Liver (tissue), 3 donors: ENCODE results near the gene ARHGEF28.

ENCODE experiments used
- FOXA1 ChIP-seq: IDR thresholded peaks from 2 replicates; pipeline ENCODE4 v1.6.1; 2016; ENCODE audit warnings: antibody characterized with exemption
- HNF4A ChIP-seq, 2 donors: conservative IDR thresholded peaks; 2 replicates each; pipeline ENCODE4 v1.6.1; 2016; ENCODE audit warnings: antibody characterized with exemption in 2 of 2, mild to moderate bottlenecking in 2 of 2
- JUND ChIP-seq, 2 donors: IDR thresholded peaks; 2 replicates each; pipeline ENCODE4 v1.6.1; 2016; ENCODE audit warnings: antibody characterized with exemption in 2 of 2
- RAD21 ChIP-seq, 2 donors: IDR thresholded peaks; 2 replicates each; pipeline ENCODE4 v1.6.1; 2016; ENCODE audit warnings: antibody characterized with exemption in 2 of 2, mild to moderate bottlenecking in 2 of 2
- SP1 ChIP-seq: IDR thresholded peaks from 2 replicates; pipeline ENCODE4 v1.6.1; 2018; ENCODE audit warnings: antibody characterized with exemption, mild to moderate bottlenecking
- TAF1 ChIP-seq: conservative IDR thresholded peaks from 2 replicates; pipeline ENCODE4 v1.6.1; 2016; ENCODE audit warnings: antibody characterized with exemption, mild to moderate bottlenecking
- YY1 ChIP-seq: IDR thresholded peaks from 2 replicates; pipeline ENCODE4 v1.6.1; 2016; ENCODE audit warnings: antibody characterized with exemption, mild to moderate bottlenecking
- TF ChIP-seq, protein P1 (sequence below): fragments of 150-350 bp; IDR thresholded peaks from 2 replicates; pipeline ENCODE4 v1.5.1; 2017; ENCODE audit warnings: improper control_type of control experiment, low read depth, low read length; ENCODE audit not compliant: missing input control
- TF ChIP-seq, protein P2 (sequence below): IDR thresholded peaks from 2 replicates; pipeline ENCODE4 v1.6.1; 2016; ENCODE audit warnings: antibody characterized with exemption
- TF ChIP-seq, protein P3 (sequence below): IDR thresholded peaks from 2 replicates; pipeline ENCODE4 v1.6.1; 2016; ENCODE audit warnings: antibody characterized with exemption, mild to moderate bottlenecking
- donor health status: healthy.
- donor health status: healthy.

DNA sequence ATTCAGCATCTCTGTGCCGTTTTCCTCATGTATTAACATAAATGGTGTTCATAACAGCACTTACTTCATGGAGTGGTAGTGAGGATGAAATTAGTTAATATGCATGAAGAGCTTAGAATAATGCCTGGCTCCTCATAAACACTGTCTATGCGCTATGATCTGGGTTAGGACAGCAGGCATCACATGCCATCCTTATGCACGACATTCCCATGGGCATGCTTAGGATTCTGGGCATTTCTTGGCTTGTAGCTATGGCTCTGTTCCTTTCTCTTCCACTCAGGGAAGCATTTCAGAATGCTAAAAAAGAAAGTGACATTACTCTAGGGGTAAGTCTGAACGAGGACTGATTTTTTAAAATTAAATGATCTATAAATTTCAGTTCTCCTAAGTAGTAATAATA lies 349.8 kb downstream of the ARHGEF28 start:
- TF ChIP-seq, protein P1, sequence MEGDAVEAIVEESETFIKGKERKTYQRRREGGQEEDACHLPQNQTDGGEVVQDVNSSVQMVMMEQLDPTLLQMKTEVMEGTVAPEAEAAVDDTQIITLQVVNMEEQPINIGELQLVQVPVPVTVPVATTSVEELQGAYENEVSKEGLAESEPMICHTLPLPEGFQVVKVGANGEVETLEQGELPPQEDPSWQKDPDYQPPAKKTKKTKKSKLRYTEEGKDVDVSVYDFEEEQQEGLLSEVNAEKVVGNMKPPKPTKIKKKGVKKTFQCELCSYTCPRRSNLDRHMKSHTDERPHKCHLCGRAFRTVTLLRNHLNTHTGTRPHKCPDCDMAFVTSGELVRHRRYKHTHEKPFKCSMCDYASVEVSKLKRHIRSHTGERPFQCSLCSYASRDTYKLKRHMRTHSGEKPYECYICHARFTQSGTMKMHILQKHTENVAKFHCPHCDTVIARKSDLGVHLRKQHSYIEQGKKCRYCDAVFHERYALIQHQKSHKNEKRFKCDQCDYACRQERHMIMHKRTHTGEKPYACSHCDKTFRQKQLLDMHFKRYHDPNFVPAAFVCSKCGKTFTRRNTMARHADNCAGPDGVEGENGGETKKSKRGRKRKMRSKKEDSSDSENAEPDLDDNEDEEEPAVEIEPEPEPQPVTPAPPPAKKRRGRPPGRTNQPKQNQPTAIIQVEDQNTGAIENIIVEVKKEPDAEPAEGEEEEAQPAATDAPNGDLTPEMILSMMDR: no peak
- TF ChIP-seq, protein P2, sequence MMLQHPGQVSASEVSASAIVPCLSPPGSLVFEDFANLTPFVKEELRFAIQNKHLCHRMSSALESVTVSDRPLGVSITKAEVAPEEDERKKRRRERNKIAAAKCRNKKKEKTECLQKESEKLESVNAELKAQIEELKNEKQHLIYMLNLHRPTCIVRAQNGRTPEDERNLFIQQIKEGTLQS: no peak
- no peak for TF ChIP-seq YY1
- no peak for TF ChIP-seq TAF1
- no peak for TF ChIP-seq FOXA1
- TF ChIP-seq SP1: no peak
- TF ChIP-seq JUND (IDR thresholded peaks at IDR 0.05): no peak
- TF ChIP-seq, protein P3, sequence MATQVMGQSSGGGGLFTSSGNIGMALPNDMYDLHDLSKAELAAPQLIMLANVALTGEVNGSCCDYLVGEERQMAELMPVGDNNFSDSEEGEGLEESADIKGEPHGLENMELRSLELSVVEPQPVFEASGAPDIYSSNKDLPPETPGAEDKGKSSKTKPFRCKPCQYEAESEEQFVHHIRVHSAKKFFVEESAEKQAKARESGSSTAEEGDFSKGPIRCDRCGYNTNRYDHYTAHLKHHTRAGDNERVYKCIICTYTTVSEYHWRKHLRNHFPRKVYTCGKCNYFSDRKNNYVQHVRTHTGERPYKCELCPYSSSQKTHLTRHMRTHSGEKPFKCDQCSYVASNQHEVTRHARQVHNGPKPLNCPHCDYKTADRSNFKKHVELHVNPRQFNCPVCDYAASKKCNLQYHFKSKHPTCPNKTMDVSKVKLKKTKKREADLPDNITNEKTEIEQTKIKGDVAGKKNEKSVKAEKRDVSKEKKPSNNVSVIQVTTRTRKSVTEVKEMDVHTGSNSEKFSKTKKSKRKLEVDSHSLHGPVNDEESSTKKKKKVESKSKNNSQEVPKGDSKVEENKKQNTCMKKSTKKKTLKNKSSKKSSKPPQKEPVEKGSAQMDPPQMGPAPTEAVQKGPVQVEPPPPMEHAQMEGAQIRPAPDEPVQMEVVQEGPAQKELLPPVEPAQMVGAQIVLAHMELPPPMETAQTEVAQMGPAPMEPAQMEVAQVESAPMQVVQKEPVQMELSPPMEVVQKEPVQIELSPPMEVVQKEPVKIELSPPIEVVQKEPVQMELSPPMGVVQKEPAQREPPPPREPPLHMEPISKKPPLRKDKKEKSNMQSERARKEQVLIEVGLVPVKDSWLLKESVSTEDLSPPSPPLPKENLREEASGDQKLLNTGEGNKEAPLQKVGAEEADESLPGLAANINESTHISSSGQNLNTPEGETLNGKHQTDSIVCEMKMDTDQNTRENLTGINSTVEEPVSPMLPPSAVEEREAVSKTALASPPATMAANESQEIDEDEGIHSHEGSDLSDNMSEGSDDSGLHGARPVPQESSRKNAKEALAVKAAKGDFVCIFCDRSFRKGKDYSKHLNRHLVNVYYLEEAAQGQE: no peak
- TF ChIP-seq HNF4A (conservative IDR thresholded peaks at IDR 0.05): no peak
- no peak for TF ChIP-seq RAD21 (IDR thresholded peaks at IDR 0.05)
